GM21786 (cell line): Measurements from ENCODE around the gene TAP2.

Experiments used
- ATAC-seq: cut with Tn5 transposase; IDR thresholded peaks from one replicate; pipeline ENCODE4 v1.9.1; 2021; ENCODE audit not compliant: unreplicated experiment

The TAP2 gene

DNA sequence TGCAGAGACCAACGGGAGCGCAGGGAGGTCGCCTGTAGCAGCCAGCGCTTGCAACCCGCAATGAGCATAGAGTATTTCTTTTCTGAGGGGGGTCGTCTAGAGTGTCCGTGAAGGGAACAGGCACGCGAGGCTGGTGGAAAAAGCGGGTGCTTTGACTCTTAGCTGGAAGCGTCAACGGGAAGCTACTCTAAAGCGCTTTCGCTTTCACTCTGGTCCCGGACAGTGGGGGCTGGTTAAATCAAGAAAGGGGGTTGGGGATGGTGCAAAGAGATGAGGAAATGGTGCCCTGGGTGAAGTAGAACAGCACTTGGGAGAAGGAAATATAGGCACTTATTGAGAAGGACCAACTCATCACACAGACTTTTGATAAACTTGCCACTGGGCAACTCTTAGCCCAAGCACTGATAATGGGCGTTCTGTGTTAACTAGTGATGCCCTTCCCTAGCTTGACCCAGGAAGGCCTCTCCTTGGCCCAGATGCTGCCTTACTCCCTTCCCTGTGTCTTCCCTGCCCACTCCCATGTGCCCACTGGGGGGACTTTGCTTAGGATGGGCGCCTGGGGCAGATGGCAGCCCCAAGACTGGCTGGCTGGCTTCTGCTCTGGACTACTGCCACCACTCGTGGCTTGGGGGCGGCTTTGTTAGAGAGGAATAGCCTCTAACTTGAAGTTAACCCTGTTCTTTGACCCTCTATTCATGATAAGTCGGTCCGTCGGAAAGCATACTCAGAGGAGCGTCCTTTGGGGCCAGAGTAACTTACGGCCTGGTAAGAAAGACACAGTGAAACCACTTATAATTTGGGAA is 16.0 kb upstream of the TAP2 start:
- ATAC-seq = peak; percentile 1

GRCh38 chr6:32853541-32854375 is 15.2 kb upstream of the TAP2 start, which contains the start of the genes PSMB9 and TAP1:
Gene PSMB9, plus strand, starts transcription at chr6:32854192. Its CDS starts 38 bp downstream, at chr6:32854230.
Gene TAP1, minus strand, starts transcription at chr6:32853704. Its CDS starts 68 bp downstream, at chr6:32853636.
- peak; percentile 76 for ATAC-seq

- ATAC-seq = peak; percentile 28
These were observed 14.5 kb upstream of the TAP2 start for GRCh38 chr6:32852844-32853540.

DNA sequence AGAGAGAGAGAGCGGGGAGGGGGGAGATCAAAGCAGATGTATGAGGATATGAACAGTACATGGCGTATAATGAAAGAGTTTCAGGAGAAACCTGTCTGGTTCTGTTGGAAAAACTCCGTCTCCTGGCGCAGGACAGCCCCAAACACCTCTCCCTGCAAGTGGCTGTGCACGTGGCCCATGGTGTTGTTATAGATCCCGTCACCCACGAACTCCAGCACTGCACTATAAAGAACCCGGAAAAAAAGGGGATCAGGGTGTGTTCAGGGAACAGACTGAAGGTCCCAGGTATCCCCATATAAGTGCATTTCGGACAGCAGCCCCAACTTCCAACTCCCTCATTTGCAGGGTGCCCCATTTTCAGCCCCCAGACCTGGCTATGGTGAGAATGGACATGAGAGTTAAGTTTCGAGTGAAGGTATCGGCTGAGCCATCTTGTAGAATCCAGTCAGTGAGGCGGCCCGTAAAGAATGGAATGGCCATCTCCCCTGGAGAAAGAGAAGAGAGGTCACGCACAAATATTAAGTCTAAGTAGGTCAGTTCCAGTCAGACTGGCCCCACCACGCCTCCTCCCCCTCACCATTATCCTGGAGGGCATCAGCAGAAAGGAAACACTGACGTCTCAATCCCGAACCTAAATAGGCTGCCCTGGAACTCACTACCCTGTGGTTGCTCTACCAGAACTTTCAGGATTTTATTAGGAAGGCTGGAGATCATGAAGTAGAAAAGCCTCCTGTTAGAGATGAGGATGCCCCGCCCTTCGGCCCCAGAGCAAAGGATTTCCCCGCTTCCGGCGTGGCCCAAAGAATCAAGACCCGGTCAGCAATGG is 13.7 kb upstream of the TAP2 start:
- ATAC-seq = no peak

GRCh38 chr6:32851025-32851424 is 12.5 kb upstream of the TAP2 start:
- ATAC-seq = no peak

DNA sequence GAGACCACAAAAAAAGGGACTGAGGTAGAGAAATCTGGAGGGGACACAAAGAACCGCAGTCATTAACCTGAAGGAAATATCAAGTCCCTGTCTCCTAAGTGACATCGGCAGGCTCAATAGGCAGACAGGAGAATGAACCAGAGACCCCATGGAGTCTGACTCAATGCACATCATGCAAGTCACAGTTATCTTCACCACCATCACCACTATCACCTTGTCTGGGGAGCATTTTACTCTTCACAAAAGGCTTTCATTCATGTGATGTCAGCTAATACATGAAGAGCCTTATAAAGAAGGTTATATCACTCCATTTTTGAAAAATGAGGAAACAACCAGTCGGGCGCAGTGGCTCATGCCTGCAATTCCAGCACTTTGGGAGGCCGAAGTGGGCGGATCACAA is 10.6 kb upstream of the TAP2 start:
- ATAC-seq = no peak

DNA sequence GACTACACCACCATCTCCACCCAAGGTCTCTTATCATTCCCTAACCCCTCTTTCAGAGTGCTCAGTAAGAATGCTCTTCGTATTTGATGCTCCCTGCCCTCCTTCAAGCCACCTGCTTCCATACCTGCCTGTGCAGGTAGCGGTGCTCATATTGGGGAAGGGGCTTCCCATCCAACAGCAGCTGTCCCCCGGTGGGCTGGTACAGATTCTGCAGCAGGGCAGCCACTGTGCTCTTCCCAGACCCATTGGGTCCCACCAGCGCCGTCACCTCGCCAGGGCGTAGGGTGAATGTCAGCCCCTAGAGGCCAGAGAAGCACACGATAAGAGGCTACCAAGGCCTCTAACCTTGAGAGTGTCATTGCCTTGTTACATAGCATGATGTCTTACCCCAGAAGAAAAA is 9.3 kb upstream of the TAP2 start:
- ATAC-seq = no peak

DNA sequence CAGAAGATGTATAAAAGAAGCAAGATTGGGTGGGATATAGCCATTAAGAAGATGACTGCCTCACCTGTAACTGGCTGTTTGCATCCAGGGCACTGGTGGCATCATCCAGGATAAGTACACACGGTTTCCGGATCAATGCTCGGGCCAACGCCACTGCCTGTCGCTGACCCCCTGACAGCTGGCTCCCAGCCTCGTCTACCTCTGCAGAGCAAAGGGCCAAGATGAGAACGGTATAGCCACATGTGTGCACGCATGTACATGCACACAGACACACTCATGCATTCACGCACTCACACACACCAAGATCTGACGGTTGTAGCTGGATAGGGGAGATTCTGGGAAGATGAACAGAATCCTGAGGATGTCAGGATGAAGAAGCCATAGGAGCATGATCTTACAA is 8.5 kb upstream of the TAP2 start:
- ATAC-seq = no peak

- ATAC-seq = no peak
These were observed 6.9 kb upstream of the TAP2 start for GRCh38 chr6:32845384-32845884.

GRCh38 chr6:32844839-32845383 is 6.4 kb upstream of the TAP2 start:
- no peak for ATAC-seq

DNA sequence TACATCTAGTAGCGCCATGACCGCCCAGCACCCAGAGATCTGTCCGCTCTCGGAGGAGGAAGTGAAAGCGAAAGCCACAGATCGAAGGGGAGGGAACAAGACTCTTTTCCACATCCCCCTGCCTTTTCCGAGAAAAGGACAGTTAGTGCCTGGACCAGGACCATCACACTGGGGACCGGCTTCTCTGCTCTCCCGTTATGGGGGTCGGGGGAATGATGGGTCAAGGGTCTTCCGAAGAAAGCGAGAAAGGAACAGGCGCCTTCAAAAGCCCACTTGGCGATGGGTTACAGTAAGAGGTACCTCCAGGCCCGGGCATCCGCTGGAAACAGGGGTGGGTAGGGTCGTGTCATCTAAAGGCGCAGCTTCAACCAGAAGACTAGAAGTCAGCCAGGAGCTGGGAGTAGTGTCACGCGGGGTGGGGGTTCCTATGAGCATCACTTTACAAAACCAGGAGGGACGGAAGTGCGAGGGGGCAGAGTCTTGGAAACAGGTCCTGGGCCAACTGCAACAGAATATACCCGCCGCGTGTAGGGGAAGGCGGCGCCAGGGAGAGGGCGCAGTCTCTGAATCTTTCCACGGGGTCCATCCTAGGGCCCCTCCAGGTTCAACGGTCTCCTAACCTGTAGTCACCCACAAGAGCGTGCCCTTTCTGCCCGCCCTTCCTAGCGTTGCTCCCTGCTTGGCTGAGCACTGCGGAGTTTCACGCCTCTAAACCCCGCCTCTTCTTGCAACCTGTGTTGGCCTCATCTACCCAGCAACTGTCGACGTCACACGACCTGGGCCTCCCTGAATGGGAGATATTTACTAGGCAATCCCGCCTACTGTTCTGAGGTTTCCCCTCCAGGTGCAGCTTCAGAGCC is 5.7 kb upstream of the TAP2 start, which contains the start of gene PSMB8:
Gene PSMB8 (minus strand): TSS at position 69 of the 860 bp plus-strand sequence. CDS start 51 bp downstream, at position 18.
- ATAC-seq = peak; percentile 70

DNA sequence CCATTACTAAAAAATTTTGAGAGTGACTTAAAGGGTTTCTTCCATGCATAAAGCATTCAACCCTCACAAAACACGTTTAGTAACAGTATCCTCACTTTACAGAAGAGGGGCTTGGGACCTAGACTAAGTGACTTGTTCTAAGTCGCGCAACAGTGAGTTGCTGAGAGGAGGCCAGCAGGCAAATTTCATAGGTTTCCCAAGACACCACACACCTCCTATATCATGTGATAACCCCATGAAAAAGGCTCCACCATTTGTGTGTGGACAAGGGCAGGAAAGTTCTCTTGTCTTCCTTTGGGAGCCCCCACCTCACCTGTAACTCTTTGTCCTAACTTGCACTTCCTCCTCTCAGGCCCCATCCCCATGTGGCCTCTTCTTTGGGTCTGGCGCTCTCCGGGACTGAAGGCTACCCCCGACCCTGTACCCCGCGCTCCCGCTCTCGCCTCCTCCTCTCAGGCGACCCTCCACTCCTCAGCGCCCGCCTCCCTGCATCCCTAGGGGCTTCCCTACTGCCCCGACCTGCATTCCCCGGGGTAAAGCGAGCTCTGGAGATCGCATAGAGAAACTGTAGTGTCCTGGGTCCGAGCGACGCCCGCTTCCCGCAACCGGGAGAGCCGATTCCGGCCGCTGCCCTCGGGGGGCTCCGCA is 4.9 kb upstream of the TAP2 start:
- ATAC-seq = no peak

DNA sequence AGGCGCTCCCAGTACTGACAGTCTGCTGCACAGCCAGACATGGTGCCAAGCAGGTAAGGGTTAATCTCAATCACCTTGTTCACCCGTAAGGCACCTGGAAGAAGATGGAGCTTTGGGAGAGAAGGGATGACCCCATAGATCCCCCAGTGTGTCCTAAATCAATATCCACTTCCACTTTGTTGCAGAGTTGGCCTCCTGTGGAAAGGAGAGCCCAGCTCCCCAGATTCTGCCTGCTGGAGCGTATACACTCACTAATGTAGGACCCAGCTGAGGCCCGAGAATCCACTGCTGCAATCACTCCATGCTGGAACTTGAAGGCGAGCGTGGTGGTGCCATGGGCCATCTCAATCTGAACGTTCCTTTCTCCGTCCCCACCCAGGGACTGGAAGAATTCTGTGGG is 4.2 kb upstream of the TAP2 start:
- ATAC-seq = no peak

GRCh38 chr6:32842021-32842650 is 3.6 kb upstream of the TAP2 start:
- no peak for ATAC-seq

- ATAC-seq = no peak
These were observed 2.2 kb upstream of the TAP2 start for GRCh38 chr6:32840604-32841246.

DNA sequence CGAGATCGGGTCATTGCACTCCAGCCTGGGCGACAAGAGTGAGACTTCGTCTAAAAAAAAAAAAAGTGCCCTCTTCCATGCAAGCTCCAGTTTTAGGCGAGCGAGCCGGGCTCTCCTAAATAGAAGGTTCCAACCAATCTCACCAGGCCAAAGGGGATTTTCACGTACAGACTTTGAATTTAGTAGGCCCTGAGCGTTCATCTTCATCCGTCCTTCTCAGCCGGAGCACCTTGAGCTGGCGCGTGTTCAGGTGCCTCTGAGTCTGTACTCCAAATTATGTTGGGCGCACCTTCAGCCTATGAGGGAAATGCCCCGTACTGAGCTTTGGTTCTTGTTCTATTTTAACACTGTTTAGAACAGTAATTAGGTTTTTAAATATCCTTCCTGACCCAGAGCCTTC is 817 bp upstream of the TAP2 start:
- no peak for ATAC-seq

GRCh38 chr6:32837651-32838113 is 857 bp downstream of the TAP2 start:
- ATAC-seq = no peak
